Stimulated activated memory B cell treated with anti-CD40 and anti-IgM and Interleukin-4, amounts not matched to agents 10 μg/mL and 1 μg/mL and 100 μg/mL, for 72 hours (primary cell): ENCODE measurements around the gene ZNF618.

ENCODE experiments used
- ATAC-seq: fragments of 150-1000 bp; cut with Tn5 transposase; 2 replicates; pipeline ENCODE4 v1.10.0; 2021
- H3K27ac Mint-ChIP-seq: one replicate; pipeline ENCODE4 v1.8.0; 2022; ENCODE audit warnings: mild to moderate bottlenecking, mixed read lengths
- H3K27me3 Mint-ChIP-seq: one replicate; pipeline ENCODE4 v1.8.0; 2022; ENCODE audit warnings: mixed read lengths
- H3K36me3 Mint-ChIP-seq: one replicate; pipeline ENCODE4 v1.8.0; 2022; ENCODE audit warnings: mixed read lengths
- H3K4me1 Mint-ChIP-seq: one replicate; pipeline ENCODE4 v1.8.0; 2022; ENCODE audit warnings: mixed read lengths
- H3K4me3 Mint-ChIP-seq: one replicate; pipeline ENCODE4 v1.8.0; 2022; ENCODE audit warnings: mild to moderate bottlenecking, moderate library complexity, mixed read lengths
- H3K9me3 Mint-ChIP-seq: one replicate; pipeline ENCODE4 v1.8.0; 2022; ENCODE audit warnings: mixed read lengths

Gene ZNF618

DNA sequence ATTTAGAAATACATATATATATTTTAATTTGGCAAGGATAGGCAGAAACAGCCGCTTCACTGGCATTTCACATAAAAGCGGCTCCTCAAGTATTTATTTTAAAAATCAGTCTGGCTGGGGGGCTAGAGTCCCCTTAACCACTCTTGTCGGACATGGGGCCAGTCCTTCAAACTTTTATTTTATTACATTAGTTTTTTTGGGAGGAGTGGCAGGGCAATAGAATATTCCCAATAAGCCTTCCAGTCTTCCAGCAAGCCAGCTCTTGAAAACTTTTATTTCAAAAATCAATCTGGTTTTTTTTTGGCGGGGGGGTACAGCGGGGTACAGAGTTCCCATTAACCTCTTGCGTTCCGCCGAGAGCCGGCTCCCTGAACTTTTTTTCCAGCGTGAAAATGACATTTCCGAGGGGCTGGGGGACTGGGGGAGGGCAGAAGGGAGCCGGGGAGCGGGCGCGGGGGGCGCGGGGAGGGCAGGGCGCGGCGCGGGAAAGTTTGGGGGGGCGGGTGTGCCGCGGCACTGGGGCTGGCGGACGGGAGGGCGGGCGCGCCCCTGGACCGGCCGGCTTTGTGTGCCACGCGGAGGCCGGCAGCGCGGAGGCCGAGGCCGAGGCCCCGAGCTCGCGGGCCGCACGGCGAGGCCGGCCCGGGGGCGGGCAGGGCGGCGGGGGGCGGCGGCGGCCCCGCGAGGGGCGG, 504 bp upstream of the ZNF618 start:
- peaks cover 9% of the 10 kb centered on the region for H3K4me1 Mint-ChIP-seq
- peak overlapping the region; percentile 47 for H3K4me3 Mint-ChIP-seq
- no peaks in the 10 kb centered on the region for H3K9me3 Mint-ChIP-seq
- no peaks in the 10 kb centered on the region for H3K36me3 Mint-ChIP-seq
- H3K27ac Mint-ChIP-seq = no peak overlapping the region
- peak; percentile 22 for ATAC-seq
- H3K27me3 Mint-ChIP-seq = peaks cover 12% of the 10 kb centered on the region

- Mint-ChIP-seq H3K27me3 (peaks cover 19% of the 10 kb centered on the region), H3K4me3 (peak overlapping the region; percentile 87), H3K9me3 (no peaks in the 10 kb centered on the region), H3K36me3 (no peaks in the 10 kb centered on the region), H3K27ac (peak overlapping the region; percentile 76), H3K4me1 (peaks cover 9% of the 10 kb centered on the region)
- ATAC-seq = no peak
These were observed 872 bp downstream of the ZNF618 start for GRCh38 chr9:113876993-113877368.

- no peak overlapping the region for H3K4me3 Mint-ChIP-seq
- H3K27me3 Mint-ChIP-seq = peaks cover 20% of the 10 kb centered on the region
- no peaks in the 10 kb centered on the region for H3K36me3 Mint-ChIP-seq
- no peak for ATAC-seq
- peaks cover 9% of the 10 kb centered on the region for H3K4me1 Mint-ChIP-seq
- no peaks in the 10 kb centered on the region for H3K9me3 Mint-ChIP-seq
- H3K27ac Mint-ChIP-seq = no peak overlapping the region
These were observed 3.2 kb downstream of the ZNF618 start for GRCh38 chr9:113879318-113879717.

GRCh38 chr9:113879911-113880310, 3.8 kb downstream of the ZNF618 start:
- Mint-ChIP-seq H3K4me1 (peaks cover 9% of the 10 kb centered on the region), H3K27ac (no peak overlapping the region), H3K36me3 (no peaks in the 10 kb centered on the region), H3K4me3 (no peak overlapping the region), H3K27me3 (peaks cover 20% of the 10 kb centered on the region), H3K9me3 (no peaks in the 10 kb centered on the region)
- no peak for ATAC-seq

- H3K27ac Mint-ChIP-seq = no peak overlapping the region
- ATAC-seq = no peak
- peaks cover 11% of the 10 kb centered on the region for H3K27me3 Mint-ChIP-seq
- no peaks in the 10 kb centered on the region for H3K36me3 Mint-ChIP-seq
- H3K4me1 Mint-ChIP-seq = peaks cover 13% of the 10 kb centered on the region
- H3K9me3 Mint-ChIP-seq = no peaks in the 10 kb centered on the region
- H3K4me3 Mint-ChIP-seq = no peak overlapping the region
These were observed 6.1 kb downstream of the ZNF618 start for GRCh38 chr9:113882181-113882580.

GRCh38 chr9:113882636-113883164, 6.6 kb downstream of the ZNF618 start:
- Mint-ChIP-seq H3K27ac (no peak overlapping the region), H3K4me3 (no peak overlapping the region), H3K9me3 (no peaks in the 10 kb centered on the region), H3K4me1 (peaks cover 16% of the 10 kb centered on the region), H3K36me3 (no peaks in the 10 kb centered on the region), H3K27me3 (peaks cover 8% of the 10 kb centered on the region)
- ATAC-seq = no peak

GRCh38 chr9:113885183-113886025, 9.3 kb downstream of the ZNF618 start:
- Mint-ChIP-seq H3K9me3 (peaks cover 3% of the 10 kb centered on the region), H3K27ac (no peak overlapping the region), H3K4me1 (peaks cover 16% of the 10 kb centered on the region), H3K36me3 (no peaks in the 10 kb centered on the region), H3K4me3 (no peak overlapping the region), H3K27me3 (peaks cover 8% of the 10 kb centered on the region)
- ATAC-seq = no peak

GRCh38 chr9:113886026-113886369, 9.9 kb downstream of the ZNF618 start:
- H3K4me1 Mint-ChIP-seq = peaks cover 16% of the 10 kb centered on the region
- no peaks in the 10 kb centered on the region for H3K36me3 Mint-ChIP-seq
- H3K9me3 Mint-ChIP-seq = peaks cover 3% of the 10 kb centered on the region
- peak overlapping the region; percentile 53 for H3K4me3 Mint-ChIP-seq
- no peak for ATAC-seq
- H3K27me3 Mint-ChIP-seq = peaks cover 8% of the 10 kb centered on the region
- H3K27ac Mint-ChIP-seq = no peak overlapping the region

DNA sequence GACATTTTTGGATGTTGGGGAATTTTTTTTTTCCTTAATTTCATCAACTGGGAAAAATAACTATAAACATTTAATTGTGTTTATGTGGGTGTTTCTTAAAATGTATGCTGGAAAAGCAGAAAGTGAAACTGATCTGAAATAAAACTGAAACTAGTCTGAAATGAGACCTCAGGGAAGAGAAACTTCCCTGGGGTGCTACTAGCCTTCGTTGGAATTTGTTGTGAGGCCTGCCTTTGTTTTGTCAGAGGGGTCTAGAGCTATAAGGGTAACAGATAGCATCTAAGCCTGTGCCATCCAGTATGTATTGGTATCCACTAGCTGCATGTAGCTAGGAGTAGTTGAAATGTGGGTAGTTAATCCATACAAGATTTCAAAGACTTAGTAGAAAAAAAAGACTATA, 10.4 kb downstream of the ZNF618 start:
- Mint-ChIP-seq H3K4me3 (peak overlapping the region; percentile 53), H3K4me1 (peaks cover 16% of the 10 kb centered on the region), H3K36me3 (no peaks in the 10 kb centered on the region), H3K27ac (no peak overlapping the region), H3K27me3 (peaks cover 7% of the 10 kb centered on the region), H3K9me3 (peaks cover 3% of the 10 kb centered on the region)
- no peak for ATAC-seq

- Mint-ChIP-seq H3K27ac (no peak overlapping the region), H3K4me1 (peaks cover 16% of the 10 kb centered on the region), H3K4me3 (peak overlapping the region; percentile 0), H3K9me3 (peaks cover 3% of the 10 kb centered on the region), H3K27me3 (peaks cover 2% of the 10 kb centered on the region), H3K36me3 (no peaks in the 10 kb centered on the region)
- peak; percentile 56 for ATAC-seq
These were observed 10.8 kb downstream of the ZNF618 start for GRCh38 chr9:113886933-113887332.

DNA sequence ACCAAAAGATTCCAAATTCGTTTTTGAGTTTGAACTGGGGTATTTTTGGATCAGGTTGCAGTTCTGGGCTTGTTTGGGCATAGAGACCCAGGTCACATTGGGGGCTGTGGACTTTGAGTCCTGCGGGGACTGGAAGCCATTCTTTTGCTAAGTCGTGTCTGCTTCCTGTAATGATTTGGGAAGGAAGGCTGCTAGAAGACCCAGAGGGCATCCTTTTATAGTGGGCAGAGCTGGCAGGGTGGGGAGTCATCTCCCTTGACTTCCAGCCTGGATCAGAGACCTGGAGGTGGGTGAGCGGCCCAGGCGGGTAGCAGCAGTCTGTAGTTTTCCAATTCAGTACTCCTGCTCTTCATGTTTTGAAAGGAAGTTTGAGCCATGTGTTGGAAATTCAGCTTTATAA, 11.3 kb downstream of the ZNF618 start:
- H3K4me1 Mint-ChIP-seq = peaks cover 16% of the 10 kb centered on the region
- ATAC-seq = no peak
- H3K27ac Mint-ChIP-seq = no peak overlapping the region
- peaks cover 3% of the 10 kb centered on the region for H3K9me3 Mint-ChIP-seq
- H3K4me3 Mint-ChIP-seq = no peak overlapping the region
- no peaks in the 10 kb centered on the region for H3K36me3 Mint-ChIP-seq
- H3K27me3 Mint-ChIP-seq = no peaks in the 10 kb centered on the region

DNA sequence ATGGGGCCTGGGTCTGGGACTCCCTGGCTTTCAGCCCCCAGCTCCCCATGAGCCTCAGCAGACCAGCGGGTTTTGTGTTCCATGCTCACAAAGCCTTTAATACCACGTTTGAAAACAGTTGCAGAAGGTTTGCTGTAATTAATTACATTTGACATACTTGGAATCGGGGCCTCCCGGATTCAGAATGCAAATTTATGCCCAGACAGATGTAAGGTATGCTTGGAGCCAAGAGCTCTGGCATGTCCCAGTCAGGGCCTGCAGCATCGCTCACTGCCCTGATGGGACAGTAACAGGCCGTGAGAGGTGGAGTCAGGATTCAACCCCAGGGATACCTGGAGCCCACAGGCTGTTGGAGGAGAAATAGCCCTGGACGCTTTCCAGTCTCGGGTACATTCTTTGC, 12.2 kb downstream of the ZNF618 start:
- no peaks in the 10 kb centered on the region for H3K36me3 Mint-ChIP-seq
- H3K27me3 Mint-ChIP-seq = no peaks in the 10 kb centered on the region
- no peak overlapping the region for H3K4me3 Mint-ChIP-seq
- H3K4me1 Mint-ChIP-seq = peaks cover 16% of the 10 kb centered on the region
- H3K27ac Mint-ChIP-seq = no peak overlapping the region
- no peak for ATAC-seq
- H3K9me3 Mint-ChIP-seq = peaks cover 3% of the 10 kb centered on the region

DNA sequence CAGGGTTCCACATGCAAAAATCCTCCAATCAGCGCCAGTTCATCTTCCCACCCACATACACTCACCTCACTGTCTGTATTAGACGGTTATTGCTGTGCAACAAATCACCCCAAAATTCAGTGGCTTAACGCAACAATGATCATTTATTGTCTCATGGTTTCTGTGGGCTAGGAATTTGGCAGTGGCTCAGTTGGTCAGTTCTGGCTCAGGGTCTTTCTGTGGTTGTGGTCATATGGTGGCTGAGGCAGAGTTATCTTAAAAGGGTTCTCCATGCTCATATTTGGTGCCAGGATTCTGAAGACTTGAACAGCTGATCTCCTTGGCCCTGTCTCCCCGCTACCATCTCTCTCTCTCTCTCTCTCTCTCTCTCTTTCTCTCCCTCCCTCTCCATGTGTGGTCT, 12.9 kb downstream of the ZNF618 start:
- H3K36me3 Mint-ChIP-seq = no peaks in the 10 kb centered on the region
- H3K9me3 Mint-ChIP-seq = peaks cover 3% of the 10 kb centered on the region
- no peaks in the 10 kb centered on the region for H3K27me3 Mint-ChIP-seq
- ATAC-seq = no peak
- no peak overlapping the region for H3K4me3 Mint-ChIP-seq
- peaks cover 16% of the 10 kb centered on the region for H3K4me1 Mint-ChIP-seq
- H3K27ac Mint-ChIP-seq = no peak overlapping the region

GRCh38 chr9:113890704-113891103, 14.6 kb downstream of the ZNF618 start:
- no peak overlapping the region for H3K27ac Mint-ChIP-seq
- no peak overlapping the region for H3K4me3 Mint-ChIP-seq
- no peaks in the 10 kb centered on the region for H3K27me3 Mint-ChIP-seq
- peaks cover 3% of the 10 kb centered on the region for H3K9me3 Mint-ChIP-seq
- no peaks in the 10 kb centered on the region for H3K36me3 Mint-ChIP-seq
- no peak for ATAC-seq
- H3K4me1 Mint-ChIP-seq = peaks cover 16% of the 10 kb centered on the region

- Mint-ChIP-seq H3K27me3 (no peaks in the 10 kb centered on the region), H3K9me3 (peaks cover 5% of the 10 kb centered on the region), H3K36me3 (no peaks in the 10 kb centered on the region), H3K27ac (no peak overlapping the region), H3K4me3 (no peak overlapping the region), H3K4me1 (peaks cover 7% of the 10 kb centered on the region)
- ATAC-seq = no peak
These were observed 16.9 kb downstream of the ZNF618 start for GRCh38 chr9:113892861-113893491.
